Stimulated activated CD8-positive, alpha-beta memory T cell treated with anti-CD3 and anti-CD28 coated beads, Interleukin-15, amount 100 ng/mL, for 24 hours (primary cell): ENCODE results near the gene DUS3L.
"Not testable (repeated sequence)": the region's sequence is repeated elsewhere in the genome, so short reads cannot be mapped to it uniquely, and the experiment has no call there.

Experiments
- DNase-seq: peaks from one replicate; pipeline ENCODE4 v3.0.0-alpha.2; 2020; ENCODE audit warnings: low read depth

DUS3L gene

DNA sequence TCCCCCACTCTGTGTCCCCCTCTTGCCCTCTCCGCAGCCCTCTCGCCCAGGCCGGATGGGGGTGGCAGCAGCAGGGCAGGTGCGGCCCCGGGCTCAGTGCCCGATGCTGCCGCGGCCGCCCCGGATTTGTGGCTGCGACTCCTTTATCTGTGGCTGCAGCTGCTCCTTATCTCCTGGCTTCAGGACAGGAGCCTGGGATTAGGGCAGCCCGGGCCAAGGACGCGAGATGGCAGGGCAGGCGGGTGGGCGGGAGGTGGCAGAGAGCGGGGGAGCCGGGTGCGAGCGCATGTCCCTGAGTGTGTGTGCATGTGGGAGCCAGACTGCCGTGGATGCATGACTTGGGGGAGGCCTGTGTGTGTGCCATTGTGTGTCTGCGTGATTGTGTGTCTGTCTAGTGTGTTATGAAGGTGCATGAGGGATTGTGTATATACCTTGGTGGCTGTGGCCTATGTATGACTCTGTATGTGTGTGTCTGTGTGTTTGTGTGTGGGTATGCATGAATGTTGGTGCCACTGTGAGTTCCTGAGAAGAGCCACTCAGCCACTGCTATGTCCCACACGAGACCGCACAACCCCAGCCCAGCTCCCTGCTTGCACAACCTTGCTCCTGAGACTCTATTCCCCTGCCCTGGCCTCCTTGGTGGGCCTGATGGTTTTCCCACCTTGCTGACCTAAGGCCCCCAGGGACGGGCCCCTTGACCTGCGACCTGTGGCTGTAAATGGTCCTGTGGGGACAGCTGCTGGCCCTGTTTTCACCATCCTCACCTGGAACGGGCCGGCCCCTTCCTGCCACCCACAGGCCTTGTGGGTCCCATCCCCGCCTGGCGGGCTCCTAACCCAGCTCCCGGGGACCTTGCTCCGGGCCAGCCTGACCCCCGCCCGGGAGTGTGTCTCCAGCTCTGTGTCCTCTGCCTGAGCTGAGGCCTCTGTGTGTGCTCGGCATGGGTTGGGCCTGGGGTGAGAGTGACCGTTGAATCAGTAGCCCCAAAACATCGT, 8.6 kb upstream of the DUS3L start:
- DNase-seq = no peak

DNA sequence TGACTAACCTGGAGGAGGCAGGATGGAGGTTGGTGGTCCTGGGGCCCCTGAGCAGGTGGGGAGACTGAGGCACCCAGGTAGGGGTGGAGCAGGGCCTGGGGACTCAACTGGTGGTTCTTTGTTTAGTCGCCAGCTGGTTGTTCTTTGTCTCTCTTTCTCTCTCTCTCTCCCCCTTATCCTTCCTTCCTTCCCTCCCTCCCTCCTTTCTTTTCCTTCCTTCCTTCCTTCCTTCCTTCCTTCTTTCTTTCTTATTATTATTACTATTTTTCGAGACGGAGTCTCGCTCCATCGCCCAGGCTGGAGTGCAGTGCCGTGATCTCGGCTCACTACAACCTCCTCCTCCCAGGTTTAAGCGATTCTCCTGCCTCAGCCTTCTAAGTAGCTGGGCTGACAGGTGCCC, 7.3 kb upstream of the DUS3L start:
- DNase-seq = no peak

DNA sequence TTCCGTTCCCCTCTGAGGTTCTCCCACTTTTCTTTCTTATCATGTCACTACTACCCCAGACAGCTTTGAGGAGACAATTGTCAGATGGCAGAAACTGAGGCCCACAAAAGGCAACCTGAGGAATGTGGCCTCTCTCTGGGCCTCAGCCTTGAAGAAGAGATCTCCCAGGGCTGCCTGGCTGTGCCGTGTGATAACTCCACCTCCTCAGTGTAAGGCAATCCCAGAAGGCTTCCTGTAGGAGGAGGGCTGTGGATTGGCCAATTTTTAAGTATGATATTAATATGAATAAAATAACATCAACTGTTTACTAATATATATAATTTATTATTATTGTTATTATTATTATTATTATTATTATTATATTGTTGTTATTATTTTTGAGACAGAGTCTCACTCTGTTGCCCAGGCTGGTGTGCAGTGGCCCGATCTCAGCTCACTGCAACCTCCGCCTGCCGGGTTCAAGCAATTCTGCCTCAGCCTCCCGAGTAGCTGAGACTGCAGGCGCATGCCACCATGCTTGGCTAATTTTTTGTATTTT, 4.5 kb upstream of the DUS3L start:
- no peak for DNase-seq

DNA sequence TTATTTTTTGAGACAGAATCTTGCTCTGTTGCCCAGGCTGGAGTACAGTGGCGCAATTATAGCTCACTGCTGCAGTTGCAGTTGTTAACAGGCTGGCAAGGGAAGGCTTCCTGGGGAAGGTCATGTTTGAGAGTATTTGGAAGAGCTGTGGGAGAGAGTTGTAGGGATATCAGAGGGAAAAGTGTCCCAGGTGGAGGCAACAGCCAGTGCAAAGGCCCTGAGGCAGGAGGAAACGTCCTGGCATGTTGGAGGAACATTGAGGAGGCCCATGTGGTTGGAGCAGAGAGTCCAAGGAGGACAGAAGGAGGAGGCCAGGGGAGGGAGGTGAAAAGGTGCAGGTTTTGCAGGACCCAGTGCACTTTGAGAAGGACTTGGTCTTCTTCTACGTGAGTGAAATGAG, 2.2 kb upstream of the DUS3L start:
- DNase-seq = no peak

DNA sequence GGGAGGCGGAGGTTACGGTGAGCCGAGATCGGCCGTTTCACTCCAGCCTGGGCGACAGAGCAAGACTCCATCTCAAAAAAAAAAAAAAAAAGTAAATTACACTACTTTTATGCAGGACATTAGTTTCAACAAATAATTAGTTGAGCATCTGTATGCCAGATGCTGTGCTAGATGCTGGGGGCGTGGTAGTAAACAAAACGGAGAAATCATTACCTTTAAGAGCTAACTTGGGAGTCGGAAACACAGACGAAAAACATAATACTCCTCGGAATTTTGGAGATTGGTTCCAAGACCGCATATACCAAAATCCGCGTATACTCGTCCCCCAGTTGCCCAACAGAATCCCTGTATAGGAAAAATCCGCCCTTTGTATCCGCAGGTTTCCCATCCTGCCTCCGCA, 1.3 kb upstream of the DUS3L start:
- no peak for DNase-seq

DNA sequence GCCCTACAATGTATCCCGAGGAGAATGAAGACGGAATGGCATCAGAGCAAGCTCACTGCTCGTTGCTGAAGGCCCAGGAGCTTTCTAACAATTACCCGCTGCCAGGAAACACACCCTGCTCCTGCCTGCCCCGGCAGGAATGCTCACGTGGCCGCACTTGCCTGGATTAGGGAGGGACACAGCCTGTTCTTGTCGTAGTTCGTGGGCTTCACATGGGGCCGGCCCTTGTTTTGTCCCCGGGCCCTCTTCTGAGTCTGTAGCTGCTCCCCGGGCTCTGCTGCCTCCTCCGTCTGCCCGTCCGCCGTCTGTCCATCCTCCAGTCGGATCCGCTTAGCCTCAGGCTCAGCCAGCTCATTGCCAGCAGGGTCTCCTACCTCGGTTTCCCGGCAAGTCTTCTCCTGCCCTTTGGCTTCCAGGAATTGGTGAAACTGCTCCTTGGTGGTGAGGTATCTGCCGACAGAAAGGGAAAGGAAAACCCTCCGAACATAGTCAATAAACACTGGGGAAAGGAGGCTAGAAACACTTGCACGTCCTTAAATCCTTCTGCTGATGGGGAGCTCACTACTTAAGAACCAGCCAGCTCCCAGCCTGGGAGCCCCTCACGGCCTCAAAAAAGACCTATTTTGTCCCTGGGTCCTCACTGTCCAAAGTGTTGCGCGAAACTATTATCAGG, 941 bp downstream of the DUS3L start:
- DNase-seq = no peak

DNA sequence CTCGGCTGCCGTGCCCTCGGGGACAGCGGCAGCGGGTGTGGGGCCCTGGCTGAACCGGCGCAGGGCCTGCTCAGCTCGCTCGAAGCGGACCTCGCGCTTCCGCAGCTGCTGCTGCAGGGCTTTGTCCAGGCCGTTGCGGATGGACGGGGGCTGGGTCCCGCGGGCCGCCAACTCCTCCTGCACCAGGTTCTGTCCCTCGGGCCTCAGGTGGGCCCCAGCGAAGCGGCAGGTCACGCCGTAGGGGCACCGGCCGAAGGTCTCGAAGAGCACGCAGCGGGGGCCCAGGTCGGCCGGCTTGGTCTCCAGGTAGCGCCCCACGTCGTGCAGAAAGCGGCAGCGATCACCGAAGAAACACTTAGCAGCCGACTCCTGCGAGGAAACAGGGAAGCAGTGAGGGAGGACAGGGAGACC, 1.6 kb downstream of the DUS3L start:
- no peak for DNase-seq

DNA sequence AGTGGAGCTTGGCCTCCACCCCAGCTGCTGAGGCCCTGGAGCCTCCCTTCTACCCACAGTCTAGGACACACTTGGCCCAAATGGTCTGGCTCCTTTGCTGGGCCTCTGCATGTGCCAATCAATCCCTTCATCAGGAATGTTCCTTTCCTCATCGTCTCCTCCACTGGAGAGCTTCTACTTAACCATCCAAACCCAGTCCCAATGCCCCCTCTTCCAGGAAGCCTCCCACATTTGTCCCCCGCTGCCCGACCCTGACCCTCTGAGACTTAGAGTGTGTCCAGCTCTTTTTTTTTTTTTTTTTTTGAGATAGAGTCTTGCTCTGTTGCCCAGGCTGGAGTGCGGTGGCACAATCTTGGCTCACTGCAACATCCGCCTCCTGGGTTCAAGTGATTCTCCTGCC, 2.5 kb downstream of the DUS3L start:
- no peak for DNase-seq

DNA sequence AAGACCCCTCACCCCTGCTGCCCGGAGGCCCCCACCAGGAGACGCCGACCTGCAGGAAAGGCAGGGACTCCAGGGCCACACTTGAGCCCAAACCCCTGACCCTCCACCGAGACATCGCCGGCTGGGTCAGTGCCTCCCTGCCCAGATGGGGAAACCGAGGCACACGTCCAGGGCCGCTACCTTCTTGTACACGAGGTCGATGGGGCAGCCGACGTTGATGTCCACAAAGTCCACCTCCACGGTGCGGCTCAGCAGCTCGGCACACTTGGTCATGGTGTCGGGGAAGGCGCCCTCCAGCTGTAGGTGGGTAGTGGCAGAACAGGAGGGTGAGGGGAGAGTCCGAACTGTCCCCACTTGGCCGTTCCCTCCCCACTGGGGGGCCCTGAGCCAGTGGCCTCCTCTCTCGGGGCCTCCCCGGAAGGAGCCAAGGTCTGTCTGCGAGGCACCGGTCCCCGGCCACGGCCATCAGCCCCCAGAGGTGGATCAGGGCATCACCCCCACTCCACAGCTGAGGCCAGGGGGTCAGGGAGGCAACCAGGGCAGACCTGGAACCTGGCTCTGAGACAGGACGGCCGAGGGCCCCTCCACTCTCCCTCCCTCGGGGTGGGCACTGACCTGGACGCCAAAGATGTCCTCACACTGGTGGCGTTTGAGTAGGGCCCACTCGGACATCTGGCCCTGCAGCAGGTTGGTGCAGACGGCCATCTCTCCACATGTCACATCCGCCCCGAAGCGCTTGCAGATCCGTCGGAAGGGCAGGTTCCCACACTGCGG, 3.4 kb downstream of the DUS3L start:
- no peak for DNase-seq

DNA sequence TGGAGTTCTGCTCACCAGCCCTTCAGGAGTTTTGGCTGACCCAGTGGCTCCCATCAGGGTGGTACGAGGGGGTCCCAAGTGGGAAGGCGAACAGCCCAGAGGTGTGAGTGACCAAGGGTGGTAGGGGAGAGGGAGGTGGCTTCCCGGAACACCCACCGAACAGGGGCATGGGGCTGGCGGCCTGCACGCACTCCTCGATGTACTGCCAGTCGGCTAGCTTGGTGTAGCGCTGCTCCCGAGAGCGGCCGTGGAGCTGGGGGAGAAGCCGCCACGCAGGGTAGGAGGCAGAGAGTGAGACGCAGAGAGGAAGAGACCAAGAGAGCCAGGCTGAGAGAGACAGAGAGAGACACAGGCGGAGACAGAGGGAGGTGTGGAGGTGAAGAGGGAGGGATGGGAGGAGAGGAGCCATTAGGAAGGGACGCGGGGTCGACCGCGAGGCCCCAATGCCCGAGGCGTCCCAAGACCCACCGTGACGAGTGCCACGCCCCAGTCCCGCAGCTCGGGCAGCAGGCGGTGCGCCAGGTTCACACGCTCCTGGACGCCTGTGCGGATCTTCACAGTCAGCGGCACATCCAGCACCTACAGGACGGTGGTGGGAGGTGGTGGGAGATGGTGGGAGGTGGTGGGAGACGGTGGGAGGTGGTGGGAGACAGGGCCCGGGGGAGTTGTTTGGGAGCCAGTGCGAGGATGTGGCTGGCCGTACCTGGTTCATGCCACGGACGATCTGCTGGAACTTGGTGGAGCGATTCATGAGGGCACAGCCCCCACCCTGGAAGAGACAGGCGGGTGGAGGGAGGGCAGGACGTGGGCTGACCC, 4.2 kb downstream of the DUS3L start:
- no peak for DNase-seq

DNA sequence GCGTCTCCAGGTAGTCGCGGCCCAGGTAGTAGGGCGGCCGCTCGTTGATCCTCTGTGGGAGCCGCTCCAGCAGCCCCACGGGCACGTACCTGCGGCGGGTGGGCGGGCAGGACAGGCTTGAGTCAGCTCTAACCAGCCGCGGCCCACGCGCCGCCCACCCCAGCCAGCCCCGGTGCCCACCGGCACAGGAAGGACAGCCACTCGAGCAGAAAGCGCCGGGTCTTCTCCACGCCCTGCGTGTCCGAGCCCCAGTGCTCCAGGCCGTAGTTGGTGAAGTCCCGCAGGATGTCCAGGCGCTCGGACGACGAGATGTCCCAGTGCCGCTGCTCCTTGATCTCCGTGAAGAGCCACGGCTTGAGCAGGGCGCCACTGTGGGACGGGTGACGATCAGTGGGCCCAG, 5.5 kb downstream of the DUS3L start:
- DNase-seq = no peak

DNA sequence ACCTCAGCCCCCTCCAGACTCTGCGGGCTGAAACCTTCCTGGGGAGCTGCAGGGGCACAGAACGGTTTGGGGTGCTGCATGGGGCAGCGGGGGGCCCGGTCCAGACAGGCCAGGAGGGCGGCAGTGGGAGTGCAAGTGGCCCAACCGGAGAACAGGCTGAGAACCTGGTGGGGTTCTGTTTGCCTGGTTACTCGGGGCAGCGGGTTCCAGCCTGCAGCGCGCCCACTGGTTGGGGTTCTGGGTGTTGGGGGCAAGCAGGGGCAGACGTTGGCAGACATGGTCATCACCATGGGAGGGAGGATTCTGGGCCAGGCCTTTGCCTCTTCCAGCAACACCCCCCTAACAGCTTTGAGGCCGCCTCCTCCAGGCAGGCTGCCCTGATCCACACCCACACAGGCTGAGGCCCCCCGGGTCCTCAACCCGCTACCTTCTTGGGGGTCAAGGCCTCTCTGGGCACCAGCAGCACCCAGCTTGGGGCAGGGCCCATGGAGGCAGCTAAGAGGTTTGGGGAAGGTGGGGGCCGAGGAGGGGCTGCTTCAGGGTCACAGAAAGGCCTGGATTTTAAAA, 6.3 kb downstream of the DUS3L start, which contains the start of gene PRR22:
Gene PRR22, minus strand, starts transcription at position 166 of the 567 bp plus-strand sequence. Its CDS starts 86 bp downstream, at position 80.
- no peak for DNase-seq

DNA sequence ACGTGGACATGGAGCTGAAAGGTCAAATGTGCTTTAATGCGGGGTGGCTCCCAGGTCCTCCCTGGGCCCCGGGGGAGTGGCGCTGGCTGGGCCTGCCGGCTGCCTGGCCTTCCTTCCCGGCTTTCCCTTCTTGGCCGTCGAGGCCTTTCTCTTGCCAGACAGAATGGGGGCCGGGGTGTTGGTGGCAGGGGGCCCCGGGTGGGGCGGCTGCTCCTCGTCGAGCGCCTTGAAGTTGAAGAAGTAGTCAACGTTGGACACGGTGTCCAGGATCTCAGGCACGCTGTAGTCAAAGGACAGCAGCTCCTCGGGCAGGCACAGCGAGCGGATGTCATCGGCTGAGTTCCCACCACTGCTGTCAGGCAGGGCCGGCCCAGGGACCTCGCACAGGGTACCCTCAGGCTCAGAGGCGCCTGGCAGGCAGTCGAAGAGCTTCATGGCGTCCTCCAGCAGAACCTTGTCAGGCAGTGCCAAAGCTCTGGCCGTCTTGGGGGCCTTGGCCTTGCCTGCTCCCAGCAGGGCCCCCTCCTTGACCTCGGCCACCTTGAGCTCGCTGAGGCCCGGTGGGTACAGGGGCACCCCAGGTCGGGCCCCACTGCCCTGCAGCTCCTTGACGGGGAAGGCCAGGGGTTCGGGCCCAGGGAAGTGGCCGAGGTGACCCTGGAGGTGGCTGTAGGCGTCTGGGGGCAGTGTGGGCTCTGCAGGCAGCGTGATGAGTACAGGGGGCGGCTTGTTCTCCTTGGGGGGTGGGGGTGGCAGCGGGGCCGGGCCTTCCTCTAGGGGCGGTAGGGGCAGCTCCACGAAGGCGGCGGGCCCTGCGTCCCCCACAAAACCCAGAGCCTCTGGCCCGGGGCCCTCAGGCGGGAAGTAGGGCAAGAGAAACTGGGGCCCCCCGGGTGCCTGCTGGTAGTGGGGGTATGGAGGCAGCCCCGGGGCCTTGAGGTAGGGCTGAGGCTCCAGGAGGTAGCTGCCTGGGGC, 7.7 kb downstream of the DUS3L start:
- DNase-seq = no peak

DNA sequence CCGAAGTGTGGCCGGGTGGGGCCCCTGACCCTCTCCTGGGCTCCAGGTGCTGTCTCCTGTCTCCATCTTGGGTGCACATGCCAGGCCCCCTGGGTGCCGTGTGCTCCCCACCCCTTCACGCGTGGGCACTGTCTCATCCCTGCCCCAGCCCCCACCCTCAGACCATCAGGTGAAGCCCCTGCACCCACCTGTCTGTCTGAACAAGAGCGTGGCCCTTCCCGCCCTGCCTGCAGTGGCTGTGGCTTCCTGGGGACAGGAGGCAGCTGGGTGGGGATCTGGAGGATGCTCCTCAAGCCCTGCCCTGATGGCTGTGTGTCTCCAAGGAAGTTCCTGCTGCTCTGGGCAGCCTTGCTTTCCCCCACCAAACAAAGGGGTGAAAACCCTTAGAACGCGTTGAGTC, 8.6 kb downstream of the DUS3L start:
- DNase-seq = no peak

DNA sequence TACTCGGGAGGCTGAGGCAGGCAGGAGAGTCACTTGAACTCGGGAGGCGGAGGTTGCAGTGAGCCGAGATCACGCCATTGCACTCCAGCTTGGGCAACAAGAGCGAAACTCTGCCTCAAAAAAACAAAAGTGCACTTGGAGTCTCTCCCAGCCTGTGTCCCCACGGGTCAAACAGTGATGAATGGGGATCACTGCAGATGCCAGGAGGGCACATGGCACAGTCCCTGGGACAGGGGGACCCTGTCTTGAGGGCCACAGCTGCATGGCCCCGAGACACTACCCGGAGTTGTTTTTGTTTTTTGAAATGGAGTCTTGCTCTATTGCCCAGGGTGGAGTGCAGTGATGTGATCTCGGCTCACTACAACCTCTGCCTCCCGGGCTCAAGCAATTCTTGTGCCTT, 10.0 kb downstream of the DUS3L start:
- not testable (repeated sequence) for DNase-seq

DNA sequence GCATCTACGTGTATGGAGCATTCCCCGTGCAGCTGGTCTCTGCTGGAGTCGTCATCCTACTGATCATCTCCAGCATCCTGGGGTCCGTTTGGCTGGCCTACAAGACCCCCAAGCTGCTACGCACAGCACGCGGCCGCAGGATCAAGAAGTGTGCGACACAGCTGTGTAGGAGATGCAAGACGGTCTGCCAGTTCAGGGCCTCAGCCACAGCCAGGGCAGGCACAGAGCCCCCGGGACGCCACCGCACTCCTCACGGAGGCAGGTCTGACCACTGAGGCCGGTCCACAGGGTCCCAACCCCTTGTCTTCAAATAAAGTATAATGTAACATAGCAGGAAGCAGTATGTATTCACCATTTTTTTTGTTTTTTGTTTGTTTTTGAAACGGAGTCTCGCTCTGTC, 12.6 kb downstream of the DUS3L start:
- no peak for DNase-seq

DNA sequence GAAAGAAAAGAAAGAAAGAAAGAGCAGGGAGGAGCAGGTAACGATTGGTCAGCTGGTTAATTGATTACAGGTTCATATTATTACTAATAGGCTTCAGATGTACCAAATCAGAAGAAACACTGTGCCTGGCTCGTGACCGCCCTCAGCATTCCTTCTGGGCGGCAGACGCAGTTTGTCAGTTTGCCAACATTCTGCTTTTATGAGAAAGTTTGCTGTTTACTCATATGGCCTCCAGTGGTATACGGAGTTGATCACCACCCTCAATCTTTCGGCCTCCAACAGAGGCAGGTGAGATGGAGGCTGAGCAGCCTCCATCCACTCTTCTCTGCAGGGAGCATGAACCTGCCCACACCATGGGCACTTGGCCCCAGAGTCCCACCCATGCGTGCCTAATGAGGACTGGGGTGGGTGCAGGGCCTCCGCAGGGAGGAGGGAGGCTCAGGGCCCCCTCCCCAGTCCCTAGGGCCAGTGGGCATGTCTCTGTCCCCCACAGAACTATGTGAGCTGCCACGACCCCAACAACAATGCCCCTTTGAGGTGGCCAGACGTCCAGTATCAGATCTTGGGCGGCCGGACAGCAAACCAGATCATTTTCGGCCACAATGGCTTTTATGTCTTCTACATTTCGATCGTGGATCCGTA, 15.2 kb downstream of the DUS3L start:
- DNase-seq = no peak

DNA sequence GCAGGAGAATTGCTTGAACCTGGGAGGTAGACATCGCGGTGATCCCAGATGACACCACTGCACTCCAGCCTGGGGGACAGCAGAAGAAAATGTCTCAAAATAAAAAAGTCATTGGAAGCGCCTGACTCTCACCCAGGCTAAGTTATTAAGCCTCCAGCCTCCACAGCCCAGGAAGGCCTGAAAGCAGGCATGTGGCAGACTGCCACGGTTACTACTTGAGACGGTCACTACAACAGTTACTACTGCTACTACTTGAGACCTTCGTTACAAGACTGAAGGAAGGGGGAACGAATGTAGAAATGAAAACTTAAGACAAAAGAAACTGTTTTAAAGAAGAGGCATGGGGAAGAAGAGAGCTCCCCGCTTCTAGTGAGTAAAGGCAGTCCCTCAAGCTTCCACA, 16.0 kb downstream of the DUS3L start:
- no peak for DNase-seq

DNA sequence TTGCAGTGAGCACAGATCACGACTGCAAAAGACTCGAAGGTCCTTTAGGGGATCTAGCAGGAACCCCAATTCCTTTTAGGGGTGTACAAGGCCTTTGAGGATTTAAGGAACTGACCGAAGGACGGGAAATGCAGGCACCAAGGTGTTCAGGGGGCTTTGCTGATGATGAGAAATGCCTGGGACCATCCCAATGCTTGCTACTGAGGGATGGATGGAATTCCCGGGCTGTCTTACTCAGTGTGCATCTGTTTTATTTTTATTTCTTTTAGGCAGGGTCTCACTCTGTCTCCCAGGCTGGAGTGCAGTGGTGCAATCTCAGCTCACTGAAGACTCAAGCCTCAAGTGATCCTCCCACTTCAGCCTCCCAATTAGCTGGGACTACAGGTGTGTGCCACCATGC, 17.7 kb downstream of the DUS3L start:
- DNase-seq = no peak
